Liver (tissue), 3 donors: Measurements from ENCODE around the gene NOG.

Experiments used
- ATF3 ChIP-seq: IDR thresholded peaks from 2 replicates; pipeline ENCODE4 v1.6.1; 2016; ENCODE audit warnings: antibody characterized with exemption
- CTCF ChIP-seq: fragments of 150-350 bp; IDR thresholded peaks from 2 replicates; pipeline ENCODE4 v1.5.1; 2017; ENCODE audit warnings: improper control_type of control experiment, low read depth, low read length; ENCODE audit not compliant: missing input control
- EGR1 ChIP-seq, 2 donors: IDR thresholded peaks; 2 replicates each; pipeline ENCODE4 v1.6.1; 2016 to 2018; ENCODE audit warnings: antibody characterized with exemption in 2 of 2, low read depth in 2 of 2
- FOXA1 ChIP-seq: IDR thresholded peaks from 2 replicates; pipeline ENCODE4 v1.6.1; 2016; ENCODE audit warnings: antibody characterized with exemption
- GABPA ChIP-seq, 2 donors: IDR thresholded peaks in 1 of 2; conservative IDR thresholded peaks in 1 of 2; 2 replicates each; pipeline ENCODE4 v1.6.1; 2016; ENCODE audit warnings: antibody characterized with exemption in 2 of 2, mild to moderate bottlenecking in 1 of 2, moderate library complexity in 1 of 2
- JUND ChIP-seq, 2 donors: IDR thresholded peaks; 2 replicates each; pipeline ENCODE4 v1.6.1; 2016; ENCODE audit warnings: antibody characterized with exemption in 2 of 2
- MAX ChIP-seq: IDR thresholded peaks from 2 replicates; pipeline ENCODE4 v1.6.1; 2016; ENCODE audit warnings: antibody characterized with exemption
- RAD21 ChIP-seq, 2 donors: IDR thresholded peaks; 2 replicates each; pipeline ENCODE4 v1.6.1; 2016; ENCODE audit warnings: antibody characterized with exemption in 2 of 2, mild to moderate bottlenecking in 2 of 2
- TAF1 ChIP-seq: conservative IDR thresholded peaks from 2 replicates; pipeline ENCODE4 v1.6.1; 2016; ENCODE audit warnings: antibody characterized with exemption, mild to moderate bottlenecking
- ZBTB33 ChIP-seq: IDR thresholded peaks from 2 replicates; pipeline ENCODE4 v1.6.1; 2016; ENCODE audit warnings: antibody characterized with exemption
- donor health status: healthy.
- donor health status: healthy.

- TF ChIP-seq CTCF (no peak), GABPA (IDR thresholded peaks at IDR 0.05 in 1 of 2, conservative IDR thresholded peaks at IDR 0.05 in 1 of 2) (no peak), ZBTB33 (no peak), JUND (IDR thresholded peaks at IDR 0.05) (no peak), RAD21 (IDR thresholded peaks at IDR 0.05) (no peak), FOXA1 (no peak), TAF1 (no peak), EGR1 (IDR thresholded peaks at IDR 0.05; ENCODE audit: low read depth in 2 of 2) (no peak), ATF3 (no peak), MAX (no peak)
These were observed 4.0 kb downstream of the NOG start for GRCh38 chr17:56597495-56597990.
